ENCODE data around the gene BAHD1. TPM values are rescaled to one million over a fixed set of nuclear protein-coding genes. Genes with fewer than 3 reads are reported as not detected.

The BAHD1 gene
- polyA plus RNA-seq, 1 of the 3 experiments (the other 2 are of a cell fraction): 5.5 TPM

DNA sequence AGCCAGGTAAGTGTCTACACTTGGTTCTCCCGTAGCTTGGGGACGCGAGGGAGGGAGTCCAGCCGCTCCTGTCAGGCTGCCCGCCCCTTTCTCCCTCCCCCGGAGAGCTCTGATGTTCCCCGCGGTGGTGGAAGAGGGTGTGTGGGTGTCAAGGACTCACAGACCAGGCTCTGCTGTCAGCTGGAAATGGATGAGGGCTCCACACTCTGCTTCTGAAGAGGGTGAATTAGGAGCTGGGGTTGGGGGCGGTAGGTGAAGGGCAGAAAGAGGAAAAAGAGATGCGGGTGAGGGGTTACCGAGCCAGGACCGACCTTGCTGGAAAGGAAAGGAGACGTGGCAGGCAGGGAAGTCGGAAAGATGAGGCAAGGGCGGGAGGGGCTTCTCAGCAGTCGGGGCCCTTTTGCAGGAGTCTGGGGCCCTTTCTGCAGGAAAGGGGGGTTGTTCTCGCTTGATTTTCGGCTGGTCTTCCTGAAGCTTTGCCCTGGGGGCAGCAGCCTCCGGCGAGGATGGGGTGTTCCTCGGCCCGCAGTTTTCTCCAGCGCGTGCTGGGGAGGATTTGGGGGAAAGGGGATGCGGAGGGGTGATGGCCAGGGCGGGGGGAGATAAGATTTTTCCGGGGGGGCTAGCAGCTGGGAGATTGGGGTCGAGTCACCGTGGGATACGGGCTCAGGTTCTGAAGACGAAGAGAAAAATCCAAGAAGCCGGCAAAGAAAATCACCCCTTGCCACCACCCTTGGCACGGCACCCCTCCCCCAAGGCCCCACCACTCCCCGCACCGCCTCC lies 602 bp upstream of the BAHD1 start:
- no peaks in the 10 kb centered on the region; the same call in none of the 2 replicates for H3K27me3 ChIP-seq (ENCODE audit: insufficient read depth)
- no peaks in the 10 kb centered on the region for H3K9me2 ChIP-seq
- no peaks in the 10 kb centered on the region for H3K36me3 ChIP-seq (replicated peaks in 1 of 2; ENCODE audit: control insufficient read depth in 1 of 2, insufficient read depth in 2 of 2, low read length in 1 of 2)
- TF ChIP-seq TEAD4 (IDR thresholded peaks at IDR 0.05; ENCODE audit: borderline replicate concordance, insufficient read depth) (no peak), ZBTB33 (IDR thresholded peaks at IDR 0.05; ENCODE audit: borderline replicate concordance, low read depth) (no peak), MAX (IDR thresholded peaks at IDR 0.05; ENCODE audit: low read depth) (no peak), MXI1 (IDR thresholded peaks at IDR 0.05; ENCODE audit: low read depth, low read length) (peak; percentile 26; the same call in 1 of the 2 replicates), CHD2 (IDR thresholded peaks at IDR 0.05; ENCODE audit: low read length, partially characterized antibody) (peak; percentile 44), SIN3A (IDR thresholded peaks at IDR 0.05; ENCODE audit: borderline replicate concordance, low read depth, low read length) (no peak)
- TF ChIP-seq, protein P1, sequence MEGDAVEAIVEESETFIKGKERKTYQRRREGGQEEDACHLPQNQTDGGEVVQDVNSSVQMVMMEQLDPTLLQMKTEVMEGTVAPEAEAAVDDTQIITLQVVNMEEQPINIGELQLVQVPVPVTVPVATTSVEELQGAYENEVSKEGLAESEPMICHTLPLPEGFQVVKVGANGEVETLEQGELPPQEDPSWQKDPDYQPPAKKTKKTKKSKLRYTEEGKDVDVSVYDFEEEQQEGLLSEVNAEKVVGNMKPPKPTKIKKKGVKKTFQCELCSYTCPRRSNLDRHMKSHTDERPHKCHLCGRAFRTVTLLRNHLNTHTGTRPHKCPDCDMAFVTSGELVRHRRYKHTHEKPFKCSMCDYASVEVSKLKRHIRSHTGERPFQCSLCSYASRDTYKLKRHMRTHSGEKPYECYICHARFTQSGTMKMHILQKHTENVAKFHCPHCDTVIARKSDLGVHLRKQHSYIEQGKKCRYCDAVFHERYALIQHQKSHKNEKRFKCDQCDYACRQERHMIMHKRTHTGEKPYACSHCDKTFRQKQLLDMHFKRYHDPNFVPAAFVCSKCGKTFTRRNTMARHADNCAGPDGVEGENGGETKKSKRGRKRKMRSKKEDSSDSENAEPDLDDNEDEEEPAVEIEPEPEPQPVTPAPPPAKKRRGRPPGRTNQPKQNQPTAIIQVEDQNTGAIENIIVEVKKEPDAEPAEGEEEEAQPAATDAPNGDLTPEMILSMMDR (IDR thresholded peaks at IDR 0.05): peak; percentile 4; the same call in 1 of the 2 replicates
- peaks cover 11 to 40% of the 10 kb centered on the region in 2 experiments; a peak in 3 of 4 replicates for H3K4me1 ChIP-seq (ENCODE audit: control insufficient read depth in 1 of 2, insufficient read depth in 2 of 2, low read depth in 1 of 2, low read length in 1 of 2)
- H4K20me1 ChIP-seq (ENCODE audit: insufficient read depth): peaks cover 31% of the 10 kb centered on the region
- H3K79me2 ChIP-seq (ENCODE audit: insufficient read depth): peaks cover 32% of the 10 kb centered on the region
- peak overlapping the region; percentile 63 to 74 for H3K4me3 ChIP-seq (ENCODE audit: low read depth in 2 of 2, low read length in 1 of 2)
- H3K4me2 ChIP-seq: peak overlapping the region; percentile 89
- H3K9me3 ChIP-seq: no peaks in the 10 kb centered on the region
- WGBS (ENCODE audit: low lambda C conversion rate): under 1% methylated on average over 30 of the region's 35 CpGs
- peak overlapping the region in 1 of 2 experiments; percentile 72; a peak in 2 of 4 replicates for H3K27ac ChIP-seq (ENCODE audit: low read depth in 2 of 2, low read length in 1 of 2)
- no peaks in the 10 kb centered on the region for H3F3A ChIP-seq (replicated peaks; ENCODE audit: insufficient read depth)
- POLR2A ChIA-PET: interaction anchor here (0.8 to 1.2 kb wide), 3 partner anchors 10 to 57 kb away, joined by 3 read pairs; partner anchors contain the start of genes IVD and KNSTRN
- CTCF ChIA-PET: interaction anchor here (0.7 to 3.3 kb wide), 14 partner anchors 10 to 166 kb away, joined by 3 to 16 read pairs (median 5); partner anchors contain the start of genes CHST14, DISP2 and INAFM2
- peak overlapping the region; percentile 52 for H3K9ac ChIP-seq
- H2AFZ ChIP-seq (ENCODE audit: low read depth): peak overlapping the region; percentile 83
- peak; percentile 71 for DNase-seq
